Measurements from ENCODE around the gene IL9. TPM values are rescaled to one million over a fixed set of nuclear protein-coding genes. Genes with fewer than 3 reads are reported as not detected.

IL9 gene
- total RNA-seq, 1 experiment from 2014 or later, result not detected

DNA sequence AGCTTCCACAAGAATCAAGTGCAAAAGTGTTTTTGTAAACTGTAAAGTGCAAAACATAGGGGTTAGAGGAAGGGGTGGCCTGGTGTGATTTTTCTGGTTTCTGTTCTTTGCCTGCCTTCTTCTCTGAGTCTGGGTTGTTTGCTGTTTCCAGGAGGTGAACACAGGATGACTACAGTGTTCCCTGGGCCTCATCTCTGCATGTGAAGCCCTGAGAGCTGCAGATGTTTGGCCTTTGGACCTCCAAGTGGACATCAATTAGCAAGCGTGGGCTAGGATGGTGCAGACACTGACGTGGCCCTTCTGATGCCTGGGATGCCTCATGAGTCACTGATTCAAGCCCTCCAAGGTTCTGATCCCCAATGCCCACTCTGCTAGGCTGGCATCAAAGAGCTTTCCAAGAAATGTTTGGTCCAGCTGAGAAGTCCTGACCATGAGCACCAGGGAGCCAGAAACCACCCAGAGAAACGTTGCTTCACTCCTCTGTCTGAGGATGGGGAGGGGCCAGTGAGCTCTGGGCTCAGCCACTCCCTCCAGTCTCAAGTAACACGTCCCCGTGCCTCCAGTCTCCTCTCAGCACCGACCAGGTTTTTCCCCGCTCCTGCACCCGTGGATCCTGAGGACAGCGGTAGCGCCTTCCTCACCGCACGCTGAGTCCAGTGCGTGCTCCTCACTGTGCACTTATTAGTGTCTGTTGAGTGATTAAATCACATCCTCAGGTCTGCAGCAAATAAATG, 7.6 kb downstream of the IL9 start:
- Histone ChIP-seq H3K27ac (ENCODE audit: low read length) (no peak overlapping the region), H3K4me3 (ENCODE audit: low read length) (no peak overlapping the region), H3K9ac (ENCODE audit: low read length) (no peak overlapping the region), H3K4me2 (ENCODE audit: low read depth, low read length, poor library complexity, severe bottlenecking) (no peak overlapping the region), H3K27me3 (ENCODE audit: low read length) (no peaks in the 10 kb centered on the region), H3K4me1 (ENCODE audit: low read length) (no peaks in the 10 kb centered on the region), H4K20me1 (ENCODE audit: insufficient read depth, low read depth, low read length) (no peaks in the 10 kb centered on the region), H3K79me2 (ENCODE audit: low read length) (no peaks in the 10 kb centered on the region), H3K9me2 (replicated peaks; ENCODE audit: insufficient read depth, low read length) (no peaks in the 10 kb centered on the region), H3K36me3 (ENCODE audit: insufficient read depth, low read length) (no peaks in the 10 kb centered on the region), H3K9me3 (ENCODE audit: low read length) (no peaks in the 10 kb centered on the region), H2AFZ (ENCODE audit: low read length) (no peak overlapping the region)
- no peak for DNase-seq

DNA sequence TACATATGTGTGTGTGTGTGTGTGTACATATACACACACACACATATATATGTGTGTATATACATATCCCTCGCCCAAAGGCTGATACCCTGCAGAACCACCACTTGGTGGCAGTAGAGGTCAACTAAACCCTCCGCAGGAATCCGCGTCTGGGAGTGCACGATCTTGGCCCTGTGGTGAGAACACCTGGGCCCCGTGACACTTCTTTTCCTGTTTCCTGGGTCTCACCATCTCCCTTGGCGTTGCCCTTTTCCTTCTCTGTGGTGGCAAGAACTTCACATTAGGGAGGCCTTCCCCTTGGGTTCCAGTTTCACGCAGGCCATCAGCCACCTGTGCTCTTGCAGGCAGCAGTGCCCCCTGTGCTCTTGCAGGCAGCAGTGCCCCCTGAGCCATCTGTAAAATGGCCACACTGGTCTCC, 8.2 kb downstream of the IL9 start:
- no peak overlapping the region for H3K27ac ChIP-seq (ENCODE audit: low read length)
- H3K4me2 ChIP-seq (ENCODE audit: low read depth, low read length, poor library complexity, severe bottlenecking), result no peak overlapping the region
- H3K9me3 ChIP-seq (ENCODE audit: low read length), result no peaks in the 10 kb centered on the region
- H3K9ac ChIP-seq (ENCODE audit: low read length), result no peak overlapping the region
- H3K4me3 ChIP-seq (ENCODE audit: low read length), result no peak overlapping the region
- H3K27me3 ChIP-seq (ENCODE audit: low read length), result no peaks in the 10 kb centered on the region
- H2AFZ ChIP-seq (ENCODE audit: low read length), result no peak overlapping the region
- no peaks in the 10 kb centered on the region for H3K36me3 ChIP-seq (ENCODE audit: insufficient read depth, low read length)
- H3K9me2 ChIP-seq (replicated peaks; ENCODE audit: insufficient read depth, low read length), result no peaks in the 10 kb centered on the region
- DNase-seq, result peak; percentile 86
- no peaks in the 10 kb centered on the region for H3K79me2 ChIP-seq (ENCODE audit: low read length)
- H3K4me1 ChIP-seq (ENCODE audit: low read length), result no peaks in the 10 kb centered on the region
- H4K20me1 ChIP-seq (ENCODE audit: insufficient read depth, low read depth, low read length), result no peaks in the 10 kb centered on the region

DNA sequence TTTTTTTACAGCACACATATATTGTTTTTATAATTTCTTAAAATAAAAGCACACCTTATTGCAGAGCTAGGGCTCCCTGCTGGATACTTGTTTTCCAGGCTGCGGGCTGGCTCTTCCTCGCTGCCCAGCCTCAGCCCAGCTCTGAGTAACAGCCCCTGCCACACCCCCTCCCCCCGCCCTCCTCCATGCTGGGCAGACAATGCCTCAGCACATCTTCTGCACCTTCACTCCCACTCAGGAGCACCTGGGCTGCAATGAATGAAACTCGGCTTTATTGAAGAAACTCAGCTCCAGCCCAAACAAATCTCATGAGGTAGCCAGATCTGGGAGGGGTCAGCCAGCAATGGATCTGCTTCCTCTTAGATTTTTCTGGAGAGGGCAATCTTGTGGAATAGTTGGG, 9.5 kb downstream of the IL9 start:
- Histone ChIP-seq H4K20me1 (ENCODE audit: insufficient read depth, low read depth, low read length) (no peaks in the 10 kb centered on the region), H3K4me3 (ENCODE audit: low read length) (no peak overlapping the region), H2AFZ (ENCODE audit: low read length) (no peak overlapping the region), H3K27me3 (ENCODE audit: low read length) (no peaks in the 10 kb centered on the region), H3K4me2 (ENCODE audit: low read depth, low read length, poor library complexity, severe bottlenecking) (no peak overlapping the region), H3K4me1 (ENCODE audit: low read length) (no peaks in the 10 kb centered on the region), H3K9me2 (replicated peaks; ENCODE audit: insufficient read depth, low read length) (no peaks in the 10 kb centered on the region), H3K27ac (ENCODE audit: low read length) (no peak overlapping the region), H3K9ac (ENCODE audit: low read length) (no peak overlapping the region), H3K79me2 (ENCODE audit: low read length) (no peaks in the 10 kb centered on the region), H3K9me3 (ENCODE audit: low read length) (no peaks in the 10 kb centered on the region), H3K36me3 (ENCODE audit: insufficient read depth, low read length) (no peaks in the 10 kb centered on the region)
- DNase-seq, result no peak

DNA sequence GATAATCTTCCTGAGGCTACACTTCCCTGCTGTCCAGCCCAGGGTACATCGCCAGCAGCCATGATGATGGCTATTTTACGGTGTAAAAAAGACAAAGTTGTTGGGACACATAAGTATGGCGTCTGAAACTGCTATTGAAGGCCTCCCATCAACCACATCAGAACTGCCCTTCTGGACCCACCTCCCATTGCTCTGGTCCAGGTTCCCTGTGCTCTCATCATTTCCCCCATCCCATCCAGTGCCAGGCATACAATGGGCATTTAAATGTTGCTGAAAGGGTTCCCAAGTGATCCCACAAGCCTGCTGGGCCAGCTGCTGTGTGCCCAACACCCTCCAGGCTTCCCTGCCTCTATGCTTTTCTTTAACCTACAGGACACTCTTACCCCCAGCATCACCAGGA, 10.6 kb downstream of the IL9 start:
- H3K79me2 ChIP-seq (ENCODE audit: low read length), result no peaks in the 10 kb centered on the region
- no peaks in the 10 kb centered on the region for H3K36me3 ChIP-seq (ENCODE audit: insufficient read depth, low read length)
- H4K20me1 ChIP-seq (ENCODE audit: insufficient read depth, low read depth, low read length), result no peaks in the 10 kb centered on the region
- no peak overlapping the region for H2AFZ ChIP-seq (ENCODE audit: low read length)
- H3K4me3 ChIP-seq (ENCODE audit: low read length), result no peak overlapping the region
- DNase-seq, result no peak
- H3K9me2 ChIP-seq (replicated peaks; ENCODE audit: insufficient read depth, low read length), result no peaks in the 10 kb centered on the region
- no peak overlapping the region for H3K9ac ChIP-seq (ENCODE audit: low read length)
- no peak overlapping the region for H3K4me2 ChIP-seq (ENCODE audit: low read depth, low read length, poor library complexity, severe bottlenecking)
- H3K9me3 ChIP-seq (ENCODE audit: low read length), result no peaks in the 10 kb centered on the region
- no peaks in the 10 kb centered on the region for H3K27me3 ChIP-seq (ENCODE audit: low read length)
- H3K27ac ChIP-seq (ENCODE audit: low read length), result no peak overlapping the region
- no peaks in the 10 kb centered on the region for H3K4me1 ChIP-seq (ENCODE audit: low read length)

DNA sequence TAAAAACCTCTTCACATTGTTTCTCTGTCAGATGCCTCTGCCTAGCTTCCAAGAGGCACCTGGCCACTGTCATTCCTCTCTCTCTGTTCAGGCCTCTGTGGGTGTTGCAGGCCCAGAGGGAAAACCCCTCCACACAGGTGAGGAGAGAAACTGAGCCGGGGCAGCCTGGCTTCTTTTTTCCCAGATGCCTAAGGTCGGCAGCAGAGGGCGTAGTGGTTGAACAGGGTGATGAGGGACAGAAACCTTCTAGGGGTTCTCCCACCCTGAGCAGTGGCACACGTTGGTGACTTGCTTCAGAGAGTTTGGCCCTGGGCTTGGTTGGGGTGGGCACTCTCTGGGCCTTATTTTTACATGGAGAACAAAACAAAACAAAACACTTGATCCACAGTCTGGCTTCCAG, 12.2 kb downstream of the IL9 start:
- H4K20me1 ChIP-seq (ENCODE audit: insufficient read depth, low read depth, low read length), result no peaks in the 10 kb centered on the region
- no peaks in the 10 kb centered on the region for H3K79me2 ChIP-seq (ENCODE audit: low read length)
- H3K27ac ChIP-seq (ENCODE audit: low read length), result no peak overlapping the region
- no peaks in the 10 kb centered on the region for H3K36me3 ChIP-seq (ENCODE audit: insufficient read depth, low read length)
- no peak overlapping the region for H3K9ac ChIP-seq (ENCODE audit: low read length)
- no peak overlapping the region for H2AFZ ChIP-seq (ENCODE audit: low read length)
- no peaks in the 10 kb centered on the region for H3K27me3 ChIP-seq (ENCODE audit: low read length)
- peak; percentile 60 for DNase-seq
- H3K9me2 ChIP-seq (replicated peaks; ENCODE audit: insufficient read depth, low read length), result no peaks in the 10 kb centered on the region
- no peak overlapping the region for H3K4me3 ChIP-seq (ENCODE audit: low read length)
- H3K4me1 ChIP-seq (ENCODE audit: low read length), result no peaks in the 10 kb centered on the region
- H3K4me2 ChIP-seq (ENCODE audit: low read depth, low read length, poor library complexity, severe bottlenecking), result no peak overlapping the region
- no peaks in the 10 kb centered on the region for H3K9me3 ChIP-seq (ENCODE audit: low read length)

DNA sequence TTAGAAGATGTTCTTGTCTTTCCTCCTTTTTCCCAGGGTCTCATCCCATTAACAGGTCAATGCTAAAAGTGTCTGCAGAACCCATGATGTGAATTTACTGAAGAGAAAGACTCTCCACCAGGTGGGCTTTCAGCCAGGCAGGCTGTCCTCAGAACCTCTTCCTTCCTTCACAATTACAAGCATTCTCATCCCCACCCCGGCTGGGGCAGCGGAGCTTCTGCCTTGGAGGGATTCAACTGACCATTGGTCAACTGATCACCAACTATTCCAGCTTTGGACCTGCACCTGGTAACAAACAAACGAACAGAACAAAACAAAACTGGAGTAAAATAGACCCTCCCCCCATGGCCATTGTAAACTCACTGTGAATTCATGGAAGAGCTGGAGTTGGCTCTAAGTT, 12.6 kb downstream of the IL9 start:
- no peak overlapping the region for H2AFZ ChIP-seq (ENCODE audit: low read length)
- DNase-seq, result no peak
- H3K27ac ChIP-seq (ENCODE audit: low read length), result no peak overlapping the region
- H3K9me3 ChIP-seq (ENCODE audit: low read length), result no peaks in the 10 kb centered on the region
- H3K4me3 ChIP-seq (ENCODE audit: low read length), result no peak overlapping the region
- no peak overlapping the region for H3K9ac ChIP-seq (ENCODE audit: low read length)
- no peak overlapping the region for H3K4me2 ChIP-seq (ENCODE audit: low read depth, low read length, poor library complexity, severe bottlenecking)
- no peaks in the 10 kb centered on the region for H3K4me1 ChIP-seq (ENCODE audit: low read length)
- H3K9me2 ChIP-seq (replicated peaks; ENCODE audit: insufficient read depth, low read length), result no peaks in the 10 kb centered on the region
- H3K79me2 ChIP-seq (ENCODE audit: low read length), result no peaks in the 10 kb centered on the region
- no peaks in the 10 kb centered on the region for H3K27me3 ChIP-seq (ENCODE audit: low read length)
- no peaks in the 10 kb centered on the region for H4K20me1 ChIP-seq (ENCODE audit: insufficient read depth, low read depth, low read length)
- no peaks in the 10 kb centered on the region for H3K36me3 ChIP-seq (ENCODE audit: insufficient read depth, low read length)

DNA sequence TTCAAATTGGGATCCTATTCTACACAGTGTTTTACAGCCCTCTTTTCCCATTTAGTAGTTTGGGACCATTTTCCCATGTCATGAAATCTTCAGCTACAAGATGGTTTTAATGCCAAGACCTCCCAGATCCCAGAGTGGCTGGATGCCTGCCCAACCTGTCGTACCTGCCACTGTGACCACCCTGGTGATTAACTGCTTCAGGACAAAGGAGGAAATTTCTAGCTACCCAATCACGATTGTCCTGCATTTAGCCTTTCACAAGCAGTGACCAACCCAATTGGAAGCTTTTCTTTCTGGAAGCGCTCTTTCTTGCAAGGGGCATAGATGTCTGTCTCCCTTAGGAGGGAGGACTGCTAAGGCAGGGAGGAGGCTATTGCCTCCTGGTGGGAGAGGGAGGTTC, 13.8 kb downstream of the IL9 start:
- Histone ChIP-seq H3K4me3 (ENCODE audit: low read length) (no peak overlapping the region), H3K79me2 (ENCODE audit: low read length) (no peaks in the 10 kb centered on the region), H3K27me3 (ENCODE audit: low read length) (no peaks in the 10 kb centered on the region), H3K4me2 (ENCODE audit: low read depth, low read length, poor library complexity, severe bottlenecking) (no peak overlapping the region), H4K20me1 (ENCODE audit: insufficient read depth, low read depth, low read length) (no peaks in the 10 kb centered on the region), H2AFZ (ENCODE audit: low read length) (no peak overlapping the region), H3K9ac (ENCODE audit: low read length) (no peak overlapping the region), H3K9me3 (ENCODE audit: low read length) (no peaks in the 10 kb centered on the region), H3K4me1 (ENCODE audit: low read length) (no peaks in the 10 kb centered on the region), H3K27ac (ENCODE audit: low read length) (no peak overlapping the region), H3K36me3 (ENCODE audit: insufficient read depth, low read length) (no peaks in the 10 kb centered on the region), H3K9me2 (replicated peaks; ENCODE audit: insufficient read depth, low read length) (no peaks in the 10 kb centered on the region)
- DNase-seq, result no peak

DNA sequence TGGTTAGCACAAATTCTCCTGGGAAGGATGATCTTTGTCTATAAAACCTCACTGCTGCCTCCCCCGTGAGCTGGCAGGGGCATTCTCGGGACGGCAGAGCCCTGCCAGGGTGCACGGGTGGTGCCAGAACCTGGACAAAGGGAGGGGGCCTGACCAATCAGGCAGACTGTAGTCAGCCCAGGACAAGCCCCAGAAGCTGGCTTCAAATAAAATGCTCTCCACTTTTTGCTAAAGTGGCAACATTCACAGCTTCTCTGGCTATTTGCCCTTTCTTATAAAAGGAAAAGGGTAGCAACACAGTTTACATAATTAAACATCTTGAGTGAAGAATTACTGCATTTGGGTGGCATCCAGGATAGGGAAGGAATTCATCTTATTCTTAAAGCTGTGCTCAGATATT, 14.4 kb downstream of the IL9 start:
- no peak overlapping the region for H3K4me3 ChIP-seq (ENCODE audit: low read length)
- DNase-seq, result no peak
- H3K9ac ChIP-seq (ENCODE audit: low read length), result no peak overlapping the region
- H3K4me1 ChIP-seq (ENCODE audit: low read length), result no peaks in the 10 kb centered on the region
- no peaks in the 10 kb centered on the region for H3K9me3 ChIP-seq (ENCODE audit: low read length)
- H3K79me2 ChIP-seq (ENCODE audit: low read length), result no peaks in the 10 kb centered on the region
- H4K20me1 ChIP-seq (ENCODE audit: insufficient read depth, low read depth, low read length), result no peaks in the 10 kb centered on the region
- no peaks in the 10 kb centered on the region for H3K36me3 ChIP-seq (ENCODE audit: insufficient read depth, low read length)
- no peaks in the 10 kb centered on the region for H3K27me3 ChIP-seq (ENCODE audit: low read length)
- H3K27ac ChIP-seq (ENCODE audit: low read length), result no peak overlapping the region
- H3K4me2 ChIP-seq (ENCODE audit: low read depth, low read length, poor library complexity, severe bottlenecking), result no peak overlapping the region
- no peak overlapping the region for H2AFZ ChIP-seq (ENCODE audit: low read length)
- no peaks in the 10 kb centered on the region for H3K9me2 ChIP-seq (replicated peaks; ENCODE audit: insufficient read depth, low read length)
